Measurements from ENCODE around the gene PPP4R2. TPM values are rescaled to one million over a fixed set of nuclear protein-coding genes. Genes with fewer than 3 reads are reported as not detected.

PPP4R2 gene
- total and polyA plus RNA-seq, 2 of the 8 experiments (the other 6 are each of a cell fraction or from before 2014, with no cell fraction given): 11.5 to 89.9 TPM

DNA sequence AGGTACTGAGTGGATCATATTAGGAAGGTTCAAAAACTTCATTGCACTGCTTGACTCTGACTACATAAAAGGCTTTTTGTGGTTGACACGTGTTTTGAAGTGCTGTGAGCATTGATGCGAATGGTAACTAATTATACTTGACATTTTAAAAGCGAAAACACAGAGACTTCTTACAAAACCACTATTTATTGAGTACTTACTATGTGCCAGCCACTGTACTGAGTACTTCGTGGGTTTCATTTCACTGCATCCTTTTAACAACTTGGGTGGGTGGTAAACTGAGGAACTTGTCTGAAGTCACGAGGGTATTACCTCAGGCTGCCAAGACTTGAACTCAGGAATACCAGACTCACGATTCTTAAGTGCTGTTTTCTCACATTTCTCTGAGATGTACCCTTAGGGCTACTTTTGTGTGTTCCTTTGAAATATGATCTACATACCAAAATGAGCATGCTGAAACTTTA, 45.3 kb upstream of the PPP4R2 start:
- POLR2A ChIA-PET (ENCODE audit: partially characterized antibody): no interaction called here
- TF ChIP-seq SP4 (IDR thresholded peaks at IDR 0.05; ENCODE audit: low read length): no peak
- no peak for TF ChIP-seq CHD1 (IDR thresholded peaks at IDR 0.05; ENCODE audit: low read depth, low read length)
- TF ChIP-seq KDM4A (IDR thresholded peaks at IDR 0.05; ENCODE audit: low read depth, low read length, severe bottlenecking): no peak
- TF ChIP-seq SRF (IDR thresholded peaks at IDR 0.05; ENCODE audit: low read depth, low read length): no peak
- TF ChIP-seq RBBP5 (IDR thresholded peaks at IDR 0.05; ENCODE audit: borderline replicate concordance, low read depth, low read length): no peak
- TF ChIP-seq MAFK (IDR thresholded peaks at IDR 0.05; ENCODE audit: low read depth, low read length): no peak
- TF ChIP-seq BCL11A (IDR thresholded peaks at IDR 0.05; ENCODE audit: low read depth in 2 of 2, low read length in 2 of 2): no peak
- TF ChIP-seq RAD21 (IDR thresholded peaks at IDR 0.05 in 1 of 2, conservative IDR thresholded peaks at IDR 0.05 in 1 of 2; ENCODE audit: low read depth in 2 of 2, low read length in 2 of 2): no peak
- TF ChIP-seq, protein P1, sequence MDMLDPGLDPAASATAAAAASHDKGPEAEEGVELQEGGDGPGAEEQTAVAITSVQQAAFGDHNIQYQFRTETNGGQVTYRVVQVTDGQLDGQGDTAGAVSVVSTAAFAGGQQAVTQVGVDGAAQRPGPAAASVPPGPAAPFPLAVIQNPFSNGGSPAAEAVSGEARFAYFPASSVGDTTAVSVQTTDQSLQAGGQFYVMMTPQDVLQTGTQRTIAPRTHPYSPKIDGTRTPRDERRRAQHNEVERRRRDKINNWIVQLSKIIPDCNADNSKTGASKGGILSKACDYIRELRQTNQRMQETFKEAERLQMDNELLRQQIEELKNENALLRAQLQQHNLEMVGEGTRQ (IDR thresholded peaks at IDR 0.05; ENCODE audit: low read length): no peak
- no peak for TF ChIP-seq NANOG (IDR thresholded peaks at IDR 0.05; ENCODE audit: insufficient read depth, low read depth, low read length, poor library complexity, severe bottlenecking)
- no peak for TF ChIP-seq CTBP2 (IDR thresholded peaks at IDR 0.05; ENCODE audit: borderline replicate concordance, insufficient read depth, insufficient read length, low read length)
- TF ChIP-seq JUN (IDR thresholded peaks at IDR 0.05; ENCODE audit: low read depth, low read length): no peak
- no peak for TF ChIP-seq SP2 (IDR thresholded peaks at IDR 0.05; ENCODE audit: low read length)

More for the DNA sequence above, 45.3 kb upstream of the PPP4R2 start:
- no peak overlapping the region for H3K23ac ChIP-seq (ENCODE audit: insufficient read length)
- FAIRE-seq (no peak), DNase-seq (ENCODE audit: low read depth in 1 of 2, low spot score in 2 of 2) (no peak)
- H3K9me3 ChIP-seq (ENCODE audit: insufficient read depth in 2 of 2, low read depth in 1 of 2, low read length in 1 of 2): no peaks in the 10 kb centered on the region
- no peak overlapping the region for H3K27ac ChIP-seq (ENCODE audit: low read depth, low read length)
- no peaks in the 10 kb centered on the region for H3K79me2 ChIP-seq (ENCODE audit: control insufficient read depth in 1 of 2, insufficient read depth in 2 of 2, low read length in 2 of 2)
- H3K9ac ChIP-seq (replicated peaks in 1 of 4; ENCODE audit: extremely low read depth in 1 of 4, low read depth in 3 of 4, low read length in 3 of 4): no peak overlapping the region
- H3K56ac ChIP-seq (replicated peaks; ENCODE audit: insufficient read length, low read depth, low read length): no peak overlapping the region
- CTCF ChIA-PET (ENCODE audit: partially characterized antibody): no interaction called here
- peaks cover 0 to 10% (median 5%) of the 10 kb centered on the region in 4 experiments; a peak in 3 of 7 replicates for H3K4me1 ChIP-seq (replicated peaks in 1 of 4; ENCODE audit: control insufficient read depth in 3 of 4, insufficient read depth in 4 of 4, low read length in 3 of 4)
- H2BK12ac ChIP-seq (ENCODE audit: low read depth, low read length): no peak overlapping the region
- H3K36me3 ChIP-seq (ENCODE audit: control insufficient read depth in 2 of 4, insufficient read depth in 4 of 4, low read length in 3 of 4): no peaks in the 10 kb centered on the region
- H2AFZ ChIP-seq (ENCODE audit: low read length): no peak overlapping the region
- 87% methylated on average over 6 of the region's 6 CpGs; no CpG with 5 or more reads in 1 of the 2 experiments for WGBS, 2 experiments (ENCODE audit: extremely low coverage in 1 of 2, insufficient coverage in 1 of 2, insufficient read length in 1 of 2, insufficient replicate concordance in 2 of 2, low coverage in 1 of 2, low lambda C conversion rate in 2 of 2, missing lambda C conversion rate in 1 of 2)
- no peak overlapping the region for H3K4ac ChIP-seq (replicated peaks; ENCODE audit: insufficient read length, low read depth, low read length)
- no peak overlapping the region for H3K14ac ChIP-seq (ENCODE audit: insufficient read length)
- H3K27me3 ChIP-seq (replicated peaks in 1 of 4; ENCODE audit: control insufficient read depth in 3 of 4, extremely low read depth in 1 of 4, insufficient read depth in 3 of 4, low read length in 3 of 4): no peaks in the 10 kb centered on the region
- no peaks in the 10 kb centered on the region for H3K23me2 ChIP-seq (ENCODE audit: low read depth, low read length)
- no peak overlapping the region for H2BK15ac ChIP-seq (ENCODE audit: low read length)
- H2AK5ac ChIP-seq (ENCODE audit: low read depth, low read length): no peak overlapping the region
- H4K8ac ChIP-seq (ENCODE audit: extremely low read depth, insufficient read depth, low read length): no peak overlapping the region
- no peaks in the 10 kb centered on the region for H3K79me1 ChIP-seq (ENCODE audit: low read depth, low read length)
- H3K4me3 ChIP-seq (ENCODE audit: extremely low read depth in 1 of 4, insufficient read depth in 2 of 4, low read depth in 3 of 4, low read length in 4 of 4): no peak overlapping the region
- H2BK5ac ChIP-seq (ENCODE audit: low read depth, low read length): no peak overlapping the region
- no peak overlapping the region for H4K5ac ChIP-seq (ENCODE audit: insufficient read length, low read depth, low read length)
- H2BK120ac ChIP-seq (replicated peaks; ENCODE audit: low read depth, low read length): no peak overlapping the region
- no peak overlapping the region for H2BK20ac ChIP-seq (ENCODE audit: low read length)
- no peak overlapping the region for H3K4me2 ChIP-seq (ENCODE audit: insufficient read depth in 1 of 2, low read depth in 2 of 2, low read length in 2 of 2)
- no peaks in the 10 kb centered on the region for H4K20me1 ChIP-seq (replicated peaks in 1 of 2; ENCODE audit: control insufficient read depth in 1 of 2, insufficient read depth in 2 of 2, low read length in 2 of 2)
- no peak overlapping the region for H3K18ac ChIP-seq (ENCODE audit: extremely low read depth, low read length)
- H4K91ac ChIP-seq (replicated peaks; ENCODE audit: insufficient read length, low read length): no peak overlapping the region

Measured in H1 (cell line).